Duodenal mucosa (tissue), 2 donors: Measurements from ENCODE around the gene TSLP.

Experiments
- H3K27ac ChIP-seq: one replicate; pipeline ENCODE4 v1.7.0; 2013; ENCODE audit warnings: low read depth, low read length
- H3K27me3 ChIP-seq, 2 donors: one replicate each; pipeline ENCODE4 v1.7.0; 2013; ENCODE audit warnings: low read length in 2 of 2, control low read depth in 1 of 2; ENCODE audit not compliant: insufficient read depth in 2 of 2, control insufficient read depth in 1 of 2
- H3K36me3 ChIP-seq, 2 donors: one replicate each; pipeline ENCODE4 v1.7.0; 2013; ENCODE audit warnings: low read length in 2 of 2, control low read depth in 1 of 2; ENCODE audit not compliant: insufficient read depth in 2 of 2, control insufficient read depth in 1 of 2
- H3K4me1 ChIP-seq, 2 donors: one replicate each; pipeline ENCODE4 v1.7.0; 2013; ENCODE audit warnings: low read length in 2 of 2, control low read depth in 1 of 2; ENCODE audit not compliant: insufficient read depth in 2 of 2, control insufficient read depth in 1 of 2
- H3K4me3 ChIP-seq, 2 donors: one replicate each; pipeline ENCODE4 v1.7.0; 2013; ENCODE audit warnings: low read length in 2 of 2, low read depth in 1 of 2
- H3K9ac ChIP-seq, 2 donors: one replicate each; pipeline ENCODE4 v1.7.0; 2013; ENCODE audit warnings: low read length in 2 of 2, low read depth in 1 of 2
- H3K9me3 ChIP-seq, 2 donors: one replicate each; pipeline ENCODE4 v1.7.0; 2013; ENCODE audit warnings: low read length in 2 of 2, control low read depth in 1 of 2; ENCODE audit not compliant: control insufficient read depth in 1 of 2

TSLP gene

DNA sequence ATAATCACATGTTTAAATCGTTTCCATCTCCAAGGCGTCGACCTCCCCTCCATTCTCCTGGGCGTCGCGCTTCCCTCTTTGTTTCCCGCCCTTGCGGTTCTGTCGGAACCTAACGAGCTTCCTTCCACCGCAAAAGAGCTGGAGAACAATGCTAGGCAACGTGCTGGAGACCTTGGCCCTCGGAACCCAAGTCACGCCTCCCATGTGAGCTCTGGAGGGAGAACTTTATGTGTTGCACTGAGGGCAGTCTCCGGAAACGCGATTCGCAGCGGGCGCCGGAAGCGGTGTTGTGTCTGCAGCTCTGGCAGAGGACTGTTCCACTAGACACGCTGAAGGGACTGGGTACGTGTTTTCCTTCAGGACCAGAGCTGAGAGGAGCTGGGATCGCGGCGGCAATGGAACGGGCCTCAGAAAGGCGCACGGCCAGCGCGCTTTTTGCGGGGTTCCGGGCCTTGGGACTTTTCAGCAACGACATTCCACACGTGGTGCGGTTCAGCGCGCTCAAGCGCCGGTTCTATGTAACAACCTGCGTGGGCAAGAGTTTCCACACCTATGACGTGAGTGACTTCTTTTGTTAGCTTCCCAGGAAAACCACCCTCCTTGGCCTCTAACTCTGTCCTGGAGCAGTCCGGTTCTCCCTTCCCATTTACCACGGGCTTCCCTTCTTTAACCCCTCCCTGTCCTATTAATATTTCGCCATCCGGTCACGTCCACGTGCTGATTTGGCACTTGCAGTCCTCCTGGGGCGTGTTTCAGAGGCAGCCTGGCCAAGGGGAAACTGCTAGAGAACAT lies 20.7 kb downstream of the TSLP start, which contains the start of gene WDR36:
Gene WDR36 (plus strand): TSS at position 287 of the 792 bp plus-strand sequence. CDS start 109 bp downstream, at position 396.
- peaks cover 15 to 21% of the 10 kb centered on the region in 2 donors for H3K4me1 ChIP-seq
- no peaks in the 10 kb centered on the region for H3K9me3 ChIP-seq
- peak within 1 kb of the TSS; percentile 97 for H3K4me3 ChIP-seq
- peak within 1 kb of the TSS; percentile 61 to 75 for H3K9ac ChIP-seq
- peak within 1 kb of the TSS; percentile 37 for H3K27ac ChIP-seq
- H3K27me3 ChIP-seq: no peaks in the 10 kb centered on the region
- H3K36me3 ChIP-seq: peaks cover 0 to 16% of the 10 kb centered on the region in 2 donors

DNA sequence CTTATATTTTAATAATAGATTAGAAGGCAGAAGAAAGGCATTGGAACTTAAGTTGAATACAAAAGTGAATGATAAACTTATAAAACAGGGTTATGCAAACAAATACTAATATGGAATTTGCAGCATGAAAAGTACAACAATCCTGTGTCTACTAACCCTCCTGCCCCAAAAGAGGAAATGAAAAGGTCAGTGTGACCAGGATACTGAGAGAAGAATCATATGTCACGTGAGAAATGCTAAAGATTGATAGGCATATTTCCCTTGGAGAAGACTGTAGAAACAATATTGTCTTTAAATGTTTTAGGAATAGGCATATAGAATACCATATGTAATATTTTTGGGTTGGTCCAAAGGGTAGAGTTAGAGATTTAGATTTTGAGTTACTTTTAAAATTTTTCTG lies 24.5 kb downstream of the TSLP start:
- no peak overlapping the region for H3K9ac ChIP-seq
- no peaks in the 10 kb centered on the region for H3K9me3 ChIP-seq
- H3K36me3 ChIP-seq: peaks cover 8 to 40% of the 10 kb centered on the region in 2 donors
- H3K4me1 ChIP-seq: peaks cover 15 to 21% of the 10 kb centered on the region in 2 donors
- no peaks in the 10 kb centered on the region for H3K27me3 ChIP-seq
- H3K27ac ChIP-seq: no peak overlapping the region
- no peak overlapping the region for H3K4me3 ChIP-seq

DNA sequence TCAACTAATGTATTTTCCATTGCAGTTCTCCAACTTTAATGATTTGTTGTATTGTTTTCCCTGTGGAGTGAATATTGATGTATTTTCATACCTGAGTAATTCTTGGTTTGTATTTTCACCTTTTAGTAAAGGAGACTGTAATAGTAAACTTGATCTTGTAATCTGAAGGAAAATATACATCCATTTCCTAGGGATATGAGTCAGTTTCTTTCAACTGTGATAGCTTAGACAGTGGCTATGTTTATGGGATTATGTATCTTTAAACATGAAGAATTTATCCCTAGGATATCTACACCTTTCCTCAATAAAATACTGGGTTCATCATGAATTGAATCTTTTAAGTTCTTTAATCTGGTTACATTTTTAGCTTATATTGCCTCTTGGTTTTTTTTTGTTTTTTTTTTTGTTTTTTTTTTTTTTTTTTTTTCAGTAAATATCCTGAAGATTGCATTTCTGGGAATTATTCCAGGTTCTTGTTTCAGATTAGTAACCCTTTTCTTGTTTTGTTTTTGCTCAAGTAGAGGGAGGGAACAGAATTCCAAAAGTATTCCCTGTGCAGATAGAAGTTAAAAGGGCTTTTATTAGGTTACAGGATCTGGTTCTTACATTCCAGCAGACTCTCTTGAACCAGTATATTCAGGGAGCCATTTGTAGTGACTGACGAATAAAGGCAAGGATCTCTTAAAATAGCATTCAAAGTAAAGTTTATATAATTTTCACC lies 27.7 kb downstream of the TSLP start:
- no peak overlapping the region for H3K9ac ChIP-seq
- H3K4me3 ChIP-seq: no peak overlapping the region
- H3K27ac ChIP-seq: no peak overlapping the region
- peaks cover 0 to 4% of the 10 kb centered on the region in 2 donors for H3K4me1 ChIP-seq
- H3K36me3 ChIP-seq: peaks cover 14 to 61% of the 10 kb centered on the region in 2 donors
- no peaks in the 10 kb centered on the region for H3K27me3 ChIP-seq
- H3K9me3 ChIP-seq: no peaks in the 10 kb centered on the region

- Histone ChIP-seq H3K4me1 (no peaks in the 10 kb centered on the region), H3K9me3 (no peaks in the 10 kb centered on the region), H3K9ac (no peak overlapping the region), H3K36me3 (peaks cover 28 to 69% of the 10 kb centered on the region in 2 donors), H3K4me3 (no peak overlapping the region), H3K27me3 (no peaks in the 10 kb centered on the region), H3K27ac (no peak overlapping the region)
Observed at GRCh38 chr5:111106320-111106948, 34.9 kb downstream of the TSLP start.

- Histone ChIP-seq H3K4me1 (no peaks in the 10 kb centered on the region), H3K9ac (no peak overlapping the region), H3K36me3 (peaks cover 31 to 71% of the 10 kb centered on the region in 2 donors), H3K27me3 (no peaks in the 10 kb centered on the region), H3K9me3 (no peaks in the 10 kb centered on the region), H3K27ac (no peak overlapping the region), H3K4me3 (no peak overlapping the region)
Observed at GRCh38 chr5:111107371-111107770, 35.9 kb downstream of the TSLP start.

GRCh38 chr5:111111956-111112355 lies 40.4 kb downstream of the TSLP start:
- no peaks in the 10 kb centered on the region for H3K27me3 ChIP-seq
- H3K4me3 ChIP-seq: no peak overlapping the region
- no peak overlapping the region for H3K27ac ChIP-seq
- H3K9me3 ChIP-seq: no peaks in the 10 kb centered on the region
- H3K36me3 ChIP-seq: peaks cover 24 to 43% of the 10 kb centered on the region in 2 donors
- no peak overlapping the region for H3K9ac ChIP-seq
- H3K4me1 ChIP-seq: no peaks in the 10 kb centered on the region

GRCh38 chr5:111113678-111114077 lies 42.2 kb downstream of the TSLP start:
- Histone ChIP-seq H3K4me1 (no peaks in the 10 kb centered on the region), H3K27ac (no peak overlapping the region), H3K36me3 (peaks cover 16 to 42% of the 10 kb centered on the region in 2 donors), H3K27me3 (no peaks in the 10 kb centered on the region), H3K9ac (no peak overlapping the region), H3K9me3 (no peaks in the 10 kb centered on the region), H3K4me3 (no peak overlapping the region)

GRCh38 chr5:111115229-111115628 lies 43.7 kb downstream of the TSLP start:
- H3K27me3 ChIP-seq: no peaks in the 10 kb centered on the region
- no peak overlapping the region for H3K27ac ChIP-seq
- H3K4me3 ChIP-seq: no peak overlapping the region
- H3K4me1 ChIP-seq: no peaks in the 10 kb centered on the region
- H3K9me3 ChIP-seq: no peaks in the 10 kb centered on the region
- H3K36me3 ChIP-seq: peaks cover 20 to 46% of the 10 kb centered on the region in 2 donors
- H3K9ac ChIP-seq: no peak overlapping the region

GRCh38 chr5:111116550-111116949 lies 45.0 kb downstream of the TSLP start:
- Histone ChIP-seq H3K9me3 (no peaks in the 10 kb centered on the region), H3K4me3 (no peak overlapping the region), H3K9ac (no peak overlapping the region), H3K27ac (no peak overlapping the region), H3K27me3 (no peaks in the 10 kb centered on the region), H3K4me1 (no peaks in the 10 kb centered on the region), H3K36me3 (peaks cover 27 to 54% of the 10 kb centered on the region in 2 donors)

- no peak overlapping the region for H3K9ac ChIP-seq
- H3K27ac ChIP-seq: no peak overlapping the region
- H3K4me1 ChIP-seq: no peaks in the 10 kb centered on the region
- no peak overlapping the region for H3K4me3 ChIP-seq
- H3K27me3 ChIP-seq: no peaks in the 10 kb centered on the region
- H3K9me3 ChIP-seq: no peaks in the 10 kb centered on the region
- peaks cover 29 to 57% of the 10 kb centered on the region in 2 donors for H3K36me3 ChIP-seq
Observed at GRCh38 chr5:111117136-111117535, 45.6 kb downstream of the TSLP start.
